ENCODE results near the gene TLE1. TPM values are rescaled to one million over a fixed set of nuclear protein-coding genes. Genes with fewer than 3 reads are reported as not detected.

TLE1 gene
- total RNA-seq, 1 experiment from 2014 or later = 79.3 TPM

DNA sequence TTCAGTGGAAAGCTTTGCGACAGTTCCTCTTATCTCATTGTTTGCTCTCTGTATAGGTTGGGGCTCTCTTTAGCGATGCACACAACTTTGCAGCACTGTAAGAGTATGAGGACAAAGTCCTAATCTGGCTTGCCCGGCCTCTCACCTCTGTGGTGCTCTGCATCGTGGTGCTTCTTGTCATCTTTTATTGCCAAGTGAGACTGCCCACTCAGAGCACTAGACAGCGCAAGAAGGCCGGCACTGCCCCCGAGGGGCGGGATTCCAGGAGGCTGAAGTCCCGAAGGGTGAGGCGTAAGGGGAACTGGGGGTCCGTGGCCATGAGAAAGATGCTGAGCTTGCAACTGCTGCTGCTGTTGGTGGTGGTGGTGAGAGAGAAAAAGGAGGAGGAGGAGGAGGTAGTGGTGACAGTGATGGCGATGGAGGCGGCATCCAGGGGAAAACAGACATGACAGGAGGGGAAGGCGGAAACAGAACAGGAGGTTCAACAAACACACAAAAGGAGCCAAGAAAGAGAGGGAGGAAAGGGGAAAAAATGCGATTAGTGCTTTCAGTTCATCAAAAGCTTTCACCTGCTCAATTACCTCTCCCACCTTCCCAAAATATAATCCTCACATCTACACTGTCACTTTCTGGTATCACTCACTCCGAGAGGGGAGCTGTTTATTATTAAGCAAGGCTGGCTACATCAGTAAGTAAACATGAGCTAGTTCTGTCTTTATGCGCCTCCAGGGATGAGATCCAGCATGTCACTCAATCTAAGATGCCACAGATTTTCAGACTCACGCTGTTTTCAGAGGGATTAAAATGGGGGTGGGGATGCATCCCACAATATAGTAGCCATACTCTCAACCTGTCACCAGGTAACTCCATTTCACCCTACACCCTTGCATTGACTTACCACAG, 55.1 kb downstream of the TLE1 start:
- H3K4me2 ChIP-seq (ENCODE audit: insufficient read depth, insufficient read length, low read length) = no peak overlapping the region
- H2BK15ac ChIP-seq (ENCODE audit: low read depth, low read length) = no peak overlapping the region
- H3K4me3 Mint-ChIP-seq = no peak overlapping the region
- peaks cover 3% of the 10 kb centered on the region; the same call in 1 of the 2 replicates for H3K4me1 ChIP-seq (ENCODE audit: insufficient read depth, low read length)
- H3K18ac ChIP-seq (ENCODE audit: insufficient read length, low read depth, low read length) = no peak overlapping the region
- no peaks in the 10 kb centered on the region for H3K23me2 ChIP-seq (ENCODE audit: insufficient read length, low read depth, low read length, poor library complexity, severe bottlenecking)
- peaks cover 4% of the 10 kb centered on the region for H3K79me1 ChIP-seq (ENCODE audit: insufficient read depth, low read depth, low read length, poor library complexity, severe bottlenecking)
- no peak overlapping the region for H2BK20ac ChIP-seq (ENCODE audit: low read depth, low read length, poor library complexity, severe bottlenecking)
- H3K56ac ChIP-seq (ENCODE audit: insufficient read length, low read depth, low read length) = no peak overlapping the region
- no peak overlapping the region for H3T11ph ChIP-seq (ENCODE audit: low read length)
- no peak overlapping the region for H3K9ac ChIP-seq (ENCODE audit: extremely low read depth, insufficient read length, low read length)
- no peak for DNase-seq
- H4K91ac ChIP-seq (ENCODE audit: insufficient read length, low read depth, low read length) = no peak overlapping the region
- no peak overlapping the region for H4K8ac ChIP-seq (replicated peaks; ENCODE audit: insufficient read length, low read depth, low read length)
- H3K14ac ChIP-seq (ENCODE audit: insufficient read depth, low read length) = no peak overlapping the region
- peak overlapping the region; percentile 24 to 69 (median 27); a peak in 5 of 7 replicates for H3K27ac Mint-ChIP-seq
- H3K27ac ChIP-seq (ENCODE audit: insufficient read length, low read depth, low read length) = no peak overlapping the region
- H3K4ac ChIP-seq (ENCODE audit: low read depth, low read length) = no peak overlapping the region
- no peak overlapping the region for H2AK5ac ChIP-seq (ENCODE audit: insufficient read length, low read length)
- no peaks in the 10 kb centered on the region for H3K9me3 Mint-ChIP-seq
- no peaks in the 10 kb centered on the region for H3K9me3 ChIP-seq (ENCODE audit: control insufficient read depth, low read depth, low read length)
- no peaks in the 10 kb centered on the region for H3K27me3 ChIP-seq (ENCODE audit: insufficient read depth, low read length)
- H3K79me2 ChIP-seq (ENCODE audit: insufficient read depth, low read length) = peaks cover 4% of the 10 kb centered on the region; the same call in 1 of the 2 replicates
- no peak overlapping the region for H4K5ac ChIP-seq (ENCODE audit: insufficient read length, low read depth, low read length)
- no CpG with 5 or more reads among the region's 18 CpGs for WGBS (ENCODE audit: extremely low coverage, insufficient read length, low lambda C conversion rate)
- H3K4me1 Mint-ChIP-seq = peaks cover 26 to 30% of the 10 kb centered on the region in 2 experiments
- H2BK120ac ChIP-seq (ENCODE audit: low read depth, low read length, poor library complexity, severe bottlenecking) = no peak overlapping the region
- no peak overlapping the region for H2AFZ ChIP-seq (ENCODE audit: low read length)
- TF ChIP-seq, protein P1, sequence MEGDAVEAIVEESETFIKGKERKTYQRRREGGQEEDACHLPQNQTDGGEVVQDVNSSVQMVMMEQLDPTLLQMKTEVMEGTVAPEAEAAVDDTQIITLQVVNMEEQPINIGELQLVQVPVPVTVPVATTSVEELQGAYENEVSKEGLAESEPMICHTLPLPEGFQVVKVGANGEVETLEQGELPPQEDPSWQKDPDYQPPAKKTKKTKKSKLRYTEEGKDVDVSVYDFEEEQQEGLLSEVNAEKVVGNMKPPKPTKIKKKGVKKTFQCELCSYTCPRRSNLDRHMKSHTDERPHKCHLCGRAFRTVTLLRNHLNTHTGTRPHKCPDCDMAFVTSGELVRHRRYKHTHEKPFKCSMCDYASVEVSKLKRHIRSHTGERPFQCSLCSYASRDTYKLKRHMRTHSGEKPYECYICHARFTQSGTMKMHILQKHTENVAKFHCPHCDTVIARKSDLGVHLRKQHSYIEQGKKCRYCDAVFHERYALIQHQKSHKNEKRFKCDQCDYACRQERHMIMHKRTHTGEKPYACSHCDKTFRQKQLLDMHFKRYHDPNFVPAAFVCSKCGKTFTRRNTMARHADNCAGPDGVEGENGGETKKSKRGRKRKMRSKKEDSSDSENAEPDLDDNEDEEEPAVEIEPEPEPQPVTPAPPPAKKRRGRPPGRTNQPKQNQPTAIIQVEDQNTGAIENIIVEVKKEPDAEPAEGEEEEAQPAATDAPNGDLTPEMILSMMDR (conservative IDR thresholded peaks at IDR 0.05) = no peak
- H3K23ac ChIP-seq (ENCODE audit: insufficient read length, low read depth, low read length) = no peak overlapping the region
- H4K20me1 ChIP-seq (ENCODE audit: control insufficient read depth, insufficient read depth, insufficient read length) = no peaks in the 10 kb centered on the region
- no peaks in the 10 kb centered on the region for H3K27me3 Mint-ChIP-seq (ENCODE audit: low read depth)
- H2BK5ac ChIP-seq (ENCODE audit: insufficient read length, low read length) = no peak overlapping the region
- H3K36me3 Mint-ChIP-seq (ENCODE audit: insufficient read depth in 1 of 3, low read depth in 3 of 3) = peaks cover 11 to 54% (median 29%) of the 10 kb centered on the region in 3 experiments; a peak in 6 of 7 replicates
- H2BK12ac ChIP-seq (ENCODE audit: insufficient read length, low read depth, low read length) = no peak overlapping the region
